GM23338 (cell line): ENCODE measurements around the gene LHX8. TPM values are rescaled to one million over a fixed set of nuclear protein-coding genes. Genes with fewer than 3 reads are reported as not detected.

ENCODE experiments used
- ATAC-seq: fragments of 200-7000 bp; cut with Tn5 transposase; 3 replicates; pipeline ENCODE4 v1.9.1; 2020
- DNase-seq: peaks from one replicate; pipeline ENCODE4 v3.0.0-alpha.2; 2015; ENCODE audit warnings: low spot score
- H2AFZ ChIP-seq: fragments of 200-600 bp; sonication (generic); 2 replicates; pipeline ENCODE4 v1.8.0; 2016; ENCODE audit warnings: antibody characterized with exemption, mild to moderate bottlenecking, moderate library complexity
- H3F3A ChIP-seq: fragments of 200-600 bp; sonication (generic); replicated peaks from 2 replicates; pipeline ENCODE4 v1.8.0; 2017; ENCODE audit warnings: antibody characterized with exemption, mixed run types, low read depth
- H3K27ac ChIP-seq: fragments of 200-600 bp; sonication (generic); 2 replicates; pipeline ENCODE4 v1.6.1; 2016; ENCODE audit warnings: low read depth
- H3K27me3 ChIP-seq: fragments of 200-600 bp; sonication (generic); 2 replicates; pipeline ENCODE4 v1.8.0; 2016; ENCODE audit warnings: mild to moderate bottlenecking, mixed run types, moderate library complexity; ENCODE audit not compliant: insufficient read depth
- H3K36me3 ChIP-seq: fragments of 200-600 bp; sonication (generic); 2 replicates; pipeline ENCODE4 v1.8.0; 2016; ENCODE audit warnings: mild to moderate bottlenecking; ENCODE audit not compliant: insufficient read depth
- H3K4me1 ChIP-seq: fragments of 200-600 bp; sonication (generic); 2 replicates; pipeline ENCODE4 v1.8.0; 2016; ENCODE audit warnings: mild to moderate bottlenecking, moderate library complexity; ENCODE audit not compliant: insufficient read depth
- H3K4me2 ChIP-seq: fragments of 200-600 bp; sonication (generic); 2 replicates; pipeline ENCODE4 v1.7.1; 2017; ENCODE audit warnings: mixed run types
- H3K4me3 ChIP-seq: fragments of 200-600 bp; sonication (generic); 2 replicates; pipeline ENCODE4 v1.6.1; 2016; ENCODE audit warnings: mixed run types
- H3K79me2 ChIP-seq: fragments of 200-600 bp; sonication (generic); replicated peaks from 2 replicates; pipeline ENCODE4 v1.8.0; 2017; ENCODE audit warnings: mild to moderate bottlenecking; ENCODE audit not compliant: insufficient read depth
- H3K9me2 ChIP-seq: fragments of 200-600 bp; sonication (generic); 2 replicates; pipeline ENCODE4 v1.8.0; 2017; ENCODE audit not compliant: insufficient read depth
- H4K20me1 ChIP-seq: fragments of 200-600 bp; sonication (generic); replicated peaks from 2 replicates; pipeline ENCODE4 v1.8.0; 2017; ENCODE audit warnings: mild to moderate bottlenecking; ENCODE audit not compliant: insufficient read depth
- H3K27ac Mint-ChIP-seq: 2 replicates; pipeline ENCODE4 v1.8.0; 2020; ENCODE audit warnings: inconsistent platforms, mild to moderate bottlenecking, moderate library complexity, mixed read lengths
- H3K27me3 Mint-ChIP-seq: 3 replicates; pipeline ENCODE4 v1.8.0; 2022; ENCODE audit warnings: low read depth, mild to moderate bottlenecking, moderate library complexity, mixed read lengths, inconsistent platforms; ENCODE audit not compliant: insufficient read depth, poor library complexity
- H3K36me3 Mint-ChIP-seq: 3 replicates; pipeline ENCODE4 v1.8.0; 2021; ENCODE audit warnings: low read depth, mild to moderate bottlenecking, inconsistent platforms, moderate library complexity, mixed read lengths
- H3K4me1 Mint-ChIP-seq: 3 replicates; pipeline ENCODE4 v1.8.0; 2020; ENCODE audit warnings: mild to moderate bottlenecking, inconsistent platforms, mixed read lengths
- H3K4me3 Mint-ChIP-seq: 3 replicates; pipeline ENCODE4 v1.8.0; 2021; ENCODE audit warnings: moderate library complexity, mild to moderate bottlenecking, inconsistent platforms, mixed read lengths
- H3K9me3 Mint-ChIP-seq: 3 replicates; pipeline ENCODE4 v1.8.0; 2020; ENCODE audit warnings: moderate library complexity, mild to moderate bottlenecking, inconsistent platforms, mixed read lengths
- EZH2 ChIP-seq: fragments of 200-600 bp; sonication (generic); IDR thresholded peaks from one replicate; pipeline ENCODE4 v1.8.0; 2017; ENCODE audit warnings: antibody characterized with exemption, mild to moderate bottlenecking, low read depth; ENCODE audit not compliant: unreplicated experiment
- EZH2phosphoT487 ChIP-seq: fragments of 200-600 bp; sonication (generic); IDR thresholded peaks from one replicate; pipeline ENCODE4 v1.8.1; 2018; ENCODE audit warnings: antibody characterized with exemption; ENCODE audit not compliant: unreplicated experiment
- REST ChIP-seq: IDR thresholded peaks from one replicate; pipeline ENCODE4 v1.6.1; 2018; ENCODE audit warnings: antibody characterized with exemption; ENCODE audit not compliant: unreplicated experiment
- STAT1 ChIP-seq: IDR thresholded peaks from one replicate; pipeline ENCODE4 v1.6.1; 2016; ENCODE audit warnings: antibody characterized with exemption; ENCODE audit not compliant: unreplicated experiment
- ZNF331 ChIP-seq: fragments of 250-450 bp; sonication (Bioruptor Pico); IDR thresholded peaks from 2 replicates; pipeline ENCODE4 v1.5.0; 2020; ENCODE audit warnings: low read depth, mild to moderate bottlenecking, moderate library complexity
- polyA plus RNA-seq: library from polyadenylated mRNA; unstranded; fragments of >200 nt; fragmentation: Nextera tagmentation; extraction: Ambion mirVana; gene quantifications from 2 replicates; pipeline ENCODE4 v1.2.1, GENCODE V29; 2016
- total RNA-seq: library from RNA; depleted of rRNA; stranded (reverse); fragments of >200 nt; shearing (Covaris generic); gene quantifications from 2 replicates; pipeline ENCODE4 v1.2.3, GENCODE V29; 2014

The LHX8 gene
- total and polyA plus RNA-seq, 2 experiments from 2014 or later: 0.68 to 0.73 TPM

DNA sequence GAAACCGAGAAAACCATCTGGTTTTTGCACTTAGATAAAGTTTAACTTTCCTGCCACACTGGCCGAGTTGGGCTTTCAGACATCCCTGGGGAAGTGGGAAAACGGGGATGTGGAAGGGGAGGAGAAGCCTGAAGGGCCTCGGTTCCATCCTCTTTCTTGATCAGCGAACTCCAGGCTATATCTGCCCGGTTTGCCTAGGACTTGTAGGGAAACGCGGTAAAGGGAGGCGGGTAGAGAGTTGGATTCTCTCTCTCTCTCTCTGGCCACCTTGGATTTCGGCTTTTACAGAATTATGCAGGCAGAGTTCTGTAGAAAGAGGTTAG is 4.6 kb upstream of the LHX8 start:
- Histone ChIP-seq H3K9me2 (no peaks in the 10 kb centered on the region; the same call in 1 of the 2 replicates), H3K4me3 (peak overlapping the region; percentile 75), H3K27ac (no peak overlapping the region), H2AFZ (peak overlapping the region; percentile 60), H3K4me2 (peak overlapping the region; percentile 81), H3K4me1 (peaks cover 65% of the 10 kb centered on the region), H3F3A (peaks cover 18% of the 10 kb centered on the region), H3K27me3 (peaks cover 88% of the 10 kb centered on the region), H3K79me2 (no peaks in the 10 kb centered on the region), H3K36me3 (no peaks in the 10 kb centered on the region), H4K20me1 (no peaks in the 10 kb centered on the region)
- Mint-ChIP-seq H3K4me3 (peak overlapping the region; percentile 83), H3K4me1 (peaks cover 65% of the 10 kb centered on the region), H3K9me3 (peaks cover 2% of the 10 kb centered on the region; the same call in 1 of the 3 replicates), H3K27ac (no peak overlapping the region), H3K27me3 (peaks cover 83% of the 10 kb centered on the region), H3K36me3 (no peaks in the 10 kb centered on the region)
- DNase-seq (peak; percentile 30), ATAC-seq (0 out of 3 replicates have a peak, but pooled peaks have one; percentile 2)
- TF ChIP-seq EZH2 (no peak), ZNF331 (no peak), STAT1 (no peak), EZH2phosphoT487 (peak; percentile 68)

DNA sequence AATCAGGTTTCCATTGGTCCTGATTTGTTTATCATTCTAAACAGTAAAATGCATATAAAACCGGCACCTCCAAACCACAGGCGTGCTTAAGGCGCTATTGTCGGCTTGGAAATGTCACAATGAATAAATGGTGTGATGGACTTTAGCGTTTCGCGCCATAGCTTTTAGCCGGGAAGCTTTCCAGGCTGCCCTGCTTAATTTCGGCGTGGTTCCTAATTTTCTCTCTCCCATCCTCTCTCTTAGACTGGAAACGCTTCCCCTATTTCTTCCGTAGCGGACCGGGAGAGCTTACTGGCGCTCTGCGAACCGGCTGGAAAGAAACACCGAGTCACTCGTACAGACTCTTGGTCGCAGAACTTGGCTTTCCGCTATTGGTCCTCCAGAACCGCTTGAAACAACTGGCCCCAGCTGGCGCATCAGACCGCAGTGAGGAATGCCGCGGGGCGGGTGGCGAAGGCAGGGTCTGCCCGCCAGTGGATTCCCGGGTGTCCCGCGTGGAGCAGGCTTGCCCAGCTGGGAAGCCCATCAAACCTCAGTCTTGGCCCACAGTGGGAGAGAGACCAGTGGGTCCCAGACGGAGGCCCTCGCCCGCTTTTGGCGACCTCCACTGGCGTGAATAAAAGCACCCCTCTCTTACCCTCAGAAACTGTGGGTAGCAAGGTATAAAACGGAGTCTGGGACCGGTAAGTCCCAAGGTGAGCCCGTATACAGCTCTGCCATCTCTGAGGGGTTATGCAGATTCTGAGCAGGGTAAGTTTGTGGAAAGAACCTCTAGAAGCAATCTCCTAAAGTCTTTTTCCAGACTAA is 4.0 kb upstream of the LHX8 start:
- Histone ChIP-seq H4K20me1 (no peaks in the 10 kb centered on the region), H3F3A (peaks cover 20% of the 10 kb centered on the region), H3K27me3 (peaks cover 94% of the 10 kb centered on the region), H3K36me3 (no peaks in the 10 kb centered on the region), H3K9me2 (no peaks in the 10 kb centered on the region; the same call in 1 of the 2 replicates), H3K4me2 (peak overlapping the region; percentile 81), H3K4me1 (peaks cover 67% of the 10 kb centered on the region), H3K79me2 (no peaks in the 10 kb centered on the region), H3K4me3 (peak overlapping the region; percentile 75), H2AFZ (peak overlapping the region; percentile 60), H3K27ac (no peak overlapping the region)
- ATAC-seq: peak; percentile 24
- peak overlapping the region; percentile 83 for H3K4me3 Mint-ChIP-seq
- no peak for TF ChIP-seq REST
- peak; percentile 89 for TF ChIP-seq EZH2
- no peak overlapping the region for H3K27ac Mint-ChIP-seq
- H3K27me3 Mint-ChIP-seq: peaks cover 89% of the 10 kb centered on the region
- H3K36me3 Mint-ChIP-seq: no peaks in the 10 kb centered on the region
- H3K9me3 Mint-ChIP-seq: peaks cover 2% of the 10 kb centered on the region; the same call in 1 of the 3 replicates
- peaks cover 69% of the 10 kb centered on the region for H3K4me1 Mint-ChIP-seq
- DNase-seq: peak; percentile 70
